Fibroblast of lung (primary cell): ENCODE data around the gene CAMK1G.

ENCODE experiments used
- EZH2 ChIP-seq: IDR thresholded peaks from 2 replicates; pipeline ENCODE4 v1.5.1; 2012; ENCODE audit warnings: low read length, control low read depth, mild to moderate bottlenecking; ENCODE audit errors: missing control alignments
- TF ChIP-seq, protein P1 (sequence below), 2 donors: IDR thresholded peaks in 1 of 2; conservative IDR thresholded peaks in 1 of 2; 1 replicate in 1 of 2; 2 replicates in 1 of 2; pipeline ENCODE4 v1.5.1; 2011 to 2012; ENCODE audit warnings: low read length in 2 of 2, control low read depth in 1 of 2, inconsistent platforms in 1 of 2, low read depth in 1 of 2, mild to moderate bottlenecking in 1 of 2

DNA sequence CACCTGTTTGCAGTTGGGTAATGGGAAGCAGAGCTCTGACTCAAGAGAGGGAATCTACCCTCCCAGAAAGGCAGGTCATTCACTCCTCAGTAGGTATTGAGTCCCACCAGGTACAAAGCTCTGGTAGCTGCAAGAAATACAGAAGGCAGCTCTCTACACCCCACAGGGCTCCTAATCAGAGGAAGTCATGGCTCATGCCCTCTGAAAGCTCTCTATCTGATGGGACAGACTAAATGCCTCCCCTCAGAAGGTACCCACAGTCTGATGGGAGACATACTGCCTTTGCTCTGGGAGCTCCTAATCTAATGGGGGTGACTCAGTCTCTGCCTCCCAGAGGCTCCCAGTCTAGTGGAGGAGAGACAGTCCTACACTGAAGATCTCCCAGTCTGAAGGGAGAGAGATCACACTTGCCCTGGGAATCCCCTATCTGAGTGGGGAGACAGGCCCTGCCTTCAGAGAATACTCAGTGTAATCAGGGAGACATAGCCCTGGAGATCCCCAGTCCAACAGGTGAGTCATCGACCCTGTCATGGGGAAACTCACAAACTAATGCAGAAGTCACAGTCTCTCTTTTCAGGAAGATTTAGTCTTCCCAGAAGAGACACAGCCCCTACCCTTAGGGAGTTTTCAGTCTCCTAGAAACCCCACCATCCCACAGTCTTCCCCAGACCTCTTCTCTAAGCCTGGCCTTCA lies 23.7 kb downstream of the CAMK1G start:
- TF ChIP-seq, protein P1, sequence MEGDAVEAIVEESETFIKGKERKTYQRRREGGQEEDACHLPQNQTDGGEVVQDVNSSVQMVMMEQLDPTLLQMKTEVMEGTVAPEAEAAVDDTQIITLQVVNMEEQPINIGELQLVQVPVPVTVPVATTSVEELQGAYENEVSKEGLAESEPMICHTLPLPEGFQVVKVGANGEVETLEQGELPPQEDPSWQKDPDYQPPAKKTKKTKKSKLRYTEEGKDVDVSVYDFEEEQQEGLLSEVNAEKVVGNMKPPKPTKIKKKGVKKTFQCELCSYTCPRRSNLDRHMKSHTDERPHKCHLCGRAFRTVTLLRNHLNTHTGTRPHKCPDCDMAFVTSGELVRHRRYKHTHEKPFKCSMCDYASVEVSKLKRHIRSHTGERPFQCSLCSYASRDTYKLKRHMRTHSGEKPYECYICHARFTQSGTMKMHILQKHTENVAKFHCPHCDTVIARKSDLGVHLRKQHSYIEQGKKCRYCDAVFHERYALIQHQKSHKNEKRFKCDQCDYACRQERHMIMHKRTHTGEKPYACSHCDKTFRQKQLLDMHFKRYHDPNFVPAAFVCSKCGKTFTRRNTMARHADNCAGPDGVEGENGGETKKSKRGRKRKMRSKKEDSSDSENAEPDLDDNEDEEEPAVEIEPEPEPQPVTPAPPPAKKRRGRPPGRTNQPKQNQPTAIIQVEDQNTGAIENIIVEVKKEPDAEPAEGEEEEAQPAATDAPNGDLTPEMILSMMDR (conservative IDR thresholded peaks at IDR 0.05 in 1 of 2, IDR thresholded peaks at IDR 0.05 in 1 of 2; ENCODE audit: low read depth in 1 of 2, low read length in 2 of 2), result no peak
- TF ChIP-seq EZH2, result no peak
